Activated naive CD4-positive, alpha-beta T cell treated with anti-CD3 and anti-CD28 coated beads, Interleukin-2, amount 50 U/mL, for 72 hours (primary cell): Measurements from ENCODE around the gene TEPSIN. TPM values are rescaled to one million over a fixed set of nuclear protein-coding genes. Genes with fewer than 3 reads are reported as not detected.

ENCODE experiments used
- ATAC-seq, 2 donors: fragments of 150-1000 bp; cut with Tn5 transposase; 2 replicates each; pipeline ENCODE4 v1.10.0; 2021; ENCODE audit warnings: mild to moderate bottlenecking in 2 of 2, moderate library complexity in 2 of 2
- DNase-seq, 2 donors: peaks; one replicate each; pipeline ENCODE4 v3.0.0; 2021 to 2022; ENCODE audit warnings: low spot score in 2 of 2
- H3K27ac Mint-ChIP-seq, 2 donors: one replicate each; pipeline ENCODE4 v1.8.0; 2022; ENCODE audit warnings: mild to moderate bottlenecking in 2 of 2, mixed read lengths in 2 of 2
- H3K36me3 Mint-ChIP-seq, 2 donors: one replicate each; pipeline ENCODE4 v1.8.0; 2022; ENCODE audit warnings: mixed read lengths in 2 of 2
- H3K9me3 Mint-ChIP-seq, 2 donors: one replicate each; pipeline ENCODE4 v1.8.0; 2022; ENCODE audit warnings: mixed read lengths in 2 of 2
- total RNA-seq, 2 donors: library from RNA; stranded (reverse); gene quantifications; one replicate each; pipeline ENCODE4 v1.2.3, GENCODE V29; 2022

TEPSIN gene
- total RNA-seq, 2 donors from 2014 or later = 23.2 to 38.7 TPM

GRCh38 chr17:81191646-81192045 is 47.2 kb downstream of the TEPSIN start:
- ATAC-seq (no peak), DNase-seq (no peak)
- Mint-ChIP-seq H3K36me3 (no peaks in the 10 kb centered on the region), H3K9me3 (no peaks in the 10 kb centered on the region), H3K27ac (no peak overlapping the region)

GRCh38 chr17:81191116-81191515 is 47.7 kb downstream of the TEPSIN start:
- Mint-ChIP-seq H3K36me3 (no peaks in the 10 kb centered on the region), H3K27ac (no peak overlapping the region), H3K9me3 (no peaks in the 10 kb centered on the region)
- ATAC-seq = no peak
- no peak for DNase-seq

GRCh38 chr17:81190591-81190990 is 48.3 kb downstream of the TEPSIN start:
- no peak for DNase-seq
- H3K36me3 Mint-ChIP-seq = no peaks in the 10 kb centered on the region
- no peak for ATAC-seq
- no peak overlapping the region for H3K27ac Mint-ChIP-seq
- H3K9me3 Mint-ChIP-seq = no peaks in the 10 kb centered on the region

- ATAC-seq (no peak), DNase-seq (no peak)
- Mint-ChIP-seq H3K36me3 (no peaks in the 10 kb centered on the region), H3K9me3 (no peaks in the 10 kb centered on the region), H3K27ac (no peak overlapping the region)
Measured at GRCh38 chr17:81189670-81190530, 49.0 kb downstream of the TEPSIN start.

GRCh38 chr17:81189016-81189415 is 49.8 kb downstream of the TEPSIN start:
- Mint-ChIP-seq H3K36me3 (no peaks in the 10 kb centered on the region), H3K27ac (no peak overlapping the region), H3K9me3 (no peaks in the 10 kb centered on the region)
- no peak for DNase-seq
- no peak for ATAC-seq

- H3K36me3 Mint-ChIP-seq = no peaks in the 10 kb centered on the region
- ATAC-seq (no peak), DNase-seq (no peak)
- H3K27ac Mint-ChIP-seq = no peak overlapping the region
- no peaks in the 10 kb centered on the region for H3K9me3 Mint-ChIP-seq
Measured at GRCh38 chr17:81188491-81188840, 50.4 kb downstream of the TEPSIN start.

GRCh38 chr17:81187586-81188490 is 51.0 kb downstream of the TEPSIN start:
- no peak for ATAC-seq
- peak overlapping the region in 1 of 2 donors; percentile 36 for H3K27ac Mint-ChIP-seq

GRCh38 chr17:81187120-81187519 is 51.7 kb downstream of the TEPSIN start:
- Mint-ChIP-seq H3K36me3 (no peaks in the 10 kb centered on the region), H3K9me3 (no peaks in the 10 kb centered on the region), H3K27ac (no peak overlapping the region)
- ATAC-seq (no peak), DNase-seq (no peak)

More at GRCh38 chr17:81187586-81188490, 51.0 kb downstream of the TEPSIN start:
- no peaks in the 10 kb centered on the region for H3K36me3 Mint-ChIP-seq
- H3K9me3 Mint-ChIP-seq = no peaks in the 10 kb centered on the region
- DNase-seq = no peak

- no peak overlapping the region for H3K27ac Mint-ChIP-seq
- DNase-seq = no peak
- no peak for ATAC-seq
- H3K36me3 Mint-ChIP-seq = no peaks in the 10 kb centered on the region
- H3K9me3 Mint-ChIP-seq = no peaks in the 10 kb centered on the region
Measured at GRCh38 chr17:81186203-81186602, 52.7 kb downstream of the TEPSIN start.

GRCh38 chr17:81184555-81184954 is 54.3 kb downstream of the TEPSIN start:
- Mint-ChIP-seq H3K36me3 (no peaks in the 10 kb centered on the region), H3K9me3 (no peaks in the 10 kb centered on the region), H3K27ac (no peak overlapping the region)
- ATAC-seq (no peak), DNase-seq (no peak)

GRCh38 chr17:81183807-81184206 is 55.0 kb downstream of the TEPSIN start:
- Mint-ChIP-seq H3K36me3 (no peaks in the 10 kb centered on the region), H3K27ac (no peak overlapping the region), H3K9me3 (no peaks in the 10 kb centered on the region)
- DNase-seq = no peak
- no peak for ATAC-seq

- H3K36me3 Mint-ChIP-seq = no peaks in the 10 kb centered on the region
- H3K9me3 Mint-ChIP-seq = no peaks in the 10 kb centered on the region
- H3K27ac Mint-ChIP-seq = no peak overlapping the region
- no peak for ATAC-seq
- no peak for DNase-seq
Measured at GRCh38 chr17:81183316-81183715, 55.5 kb downstream of the TEPSIN start.

- Mint-ChIP-seq H3K9me3 (no peaks in the 10 kb centered on the region), H3K36me3 (no peaks in the 10 kb centered on the region), H3K27ac (no peak overlapping the region)
- no peak for DNase-seq
- ATAC-seq = no peak
Measured at GRCh38 chr17:81182596-81182995, 56.3 kb downstream of the TEPSIN start.

GRCh38 chr17:81181811-81182185 is 57.1 kb downstream of the TEPSIN start:
- H3K9me3 Mint-ChIP-seq = no peaks in the 10 kb centered on the region
- ATAC-seq = no peak

GRCh38 chr17:81180836-81181810 is 57.7 kb downstream of the TEPSIN start:
- ATAC-seq (no peak), DNase-seq (no peak)
- H3K36me3 Mint-ChIP-seq = no peaks in the 10 kb centered on the region
- H3K27ac Mint-ChIP-seq = no peak overlapping the region
- no peaks in the 10 kb centered on the region for H3K9me3 Mint-ChIP-seq

More at GRCh38 chr17:81181811-81182185, 57.1 kb downstream of the TEPSIN start:
- no peak for DNase-seq
- no peaks in the 10 kb centered on the region for H3K36me3 Mint-ChIP-seq
- no peak overlapping the region for H3K27ac Mint-ChIP-seq

- Mint-ChIP-seq H3K36me3 (no peaks in the 10 kb centered on the region), H3K9me3 (no peaks in the 10 kb centered on the region), H3K27ac (no peak overlapping the region)
- DNase-seq (no peak), ATAC-seq (no peak)
Measured at GRCh38 chr17:81179861-81180260, 59.0 kb downstream of the TEPSIN start.
